SK-N-MC (cell line): ENCODE measurements around the gene ADRM1.

Experiments
- EZH2 ChIP-seq: fragments of 200-600 bp; sonication (generic); IDR thresholded peaks from one replicate; pipeline ENCODE4 v1.6.1; 2017; ENCODE audit warnings: antibody characterized with exemption
- FOXP2 ChIP-seq: optimal IDR thresholded peaks from 2 replicates; pipeline ENCODE3; 2011; ENCODE audit warnings: mild to moderate bottlenecking, moderate library complexity; ENCODE audit not compliant: insufficient read depth; ENCODE audit errors: extremely low read length, control extremely low read depth
- POLR2AphosphoS5 ChIP-seq: IDR thresholded peaks from 2 replicates; pipeline ENCODE4 v1.6.1; 2012; ENCODE audit warnings: mild to moderate bottlenecking, low read depth, low read length, borderline replicate concordance

DNA sequence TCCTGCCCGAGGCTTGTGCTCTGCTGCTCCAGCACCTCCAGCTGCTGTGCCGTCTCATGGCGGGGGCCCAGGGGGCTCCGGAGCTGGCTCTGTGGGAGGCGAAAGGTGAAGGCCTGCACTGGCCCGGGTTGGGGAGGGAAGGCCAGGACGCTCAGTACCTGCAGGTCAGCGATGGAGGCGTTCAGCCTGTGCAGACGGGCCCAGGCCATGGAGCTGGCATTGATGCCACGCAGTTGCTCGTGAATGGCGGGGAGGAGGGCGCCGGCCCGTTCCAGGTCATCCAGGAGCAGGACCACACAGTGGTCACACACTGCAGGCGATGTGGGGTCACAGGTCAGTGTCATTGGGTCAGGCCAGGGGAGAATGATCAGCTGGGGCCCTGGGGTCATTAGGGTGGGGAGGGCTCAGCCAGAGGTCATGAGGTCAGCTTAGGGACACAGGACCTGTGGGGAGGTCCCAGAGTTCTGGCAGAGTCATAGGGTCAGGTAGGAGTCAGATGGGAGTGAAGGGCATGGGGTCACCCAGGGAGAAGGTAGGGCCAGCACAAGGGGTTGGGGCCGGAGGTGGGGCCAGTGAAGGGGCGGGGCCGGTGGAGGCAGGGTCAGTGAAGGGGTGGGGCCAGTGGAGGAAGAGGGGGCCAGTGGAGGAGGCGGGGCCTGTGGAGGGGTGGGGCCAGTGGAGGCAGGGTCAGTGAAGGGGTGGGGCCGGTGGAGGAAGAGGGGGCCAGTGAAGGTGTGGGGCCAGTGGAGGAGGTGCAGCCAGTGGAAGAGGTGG lies 18.0 kb downstream of the ADRM1 start:
- TF ChIP-seq EZH2 (no peak), POLR2AphosphoS5 (no peak), FOXP2 (no peak)
